Stimulated activated CD8-positive, alpha-beta memory T cell treated with anti-CD3 and anti-CD28 coated beads, Interleukin-12 subunit alpha, Interleukin-12 subunit beta, amount 100 ng/mL, for 4 hours (primary cell): ENCODE results near the gene KLHL13.
"Not testable (repeated sequence)": the region's sequence is repeated elsewhere in the genome, so short reads cannot be mapped to it uniquely, and the experiment has no call there.

Source experiments
- DNase-seq: peaks from one replicate; pipeline ENCODE4 v3.0.0-alpha.2; 2020; ENCODE audit warnings: low read depth

Gene KLHL13

DNA sequence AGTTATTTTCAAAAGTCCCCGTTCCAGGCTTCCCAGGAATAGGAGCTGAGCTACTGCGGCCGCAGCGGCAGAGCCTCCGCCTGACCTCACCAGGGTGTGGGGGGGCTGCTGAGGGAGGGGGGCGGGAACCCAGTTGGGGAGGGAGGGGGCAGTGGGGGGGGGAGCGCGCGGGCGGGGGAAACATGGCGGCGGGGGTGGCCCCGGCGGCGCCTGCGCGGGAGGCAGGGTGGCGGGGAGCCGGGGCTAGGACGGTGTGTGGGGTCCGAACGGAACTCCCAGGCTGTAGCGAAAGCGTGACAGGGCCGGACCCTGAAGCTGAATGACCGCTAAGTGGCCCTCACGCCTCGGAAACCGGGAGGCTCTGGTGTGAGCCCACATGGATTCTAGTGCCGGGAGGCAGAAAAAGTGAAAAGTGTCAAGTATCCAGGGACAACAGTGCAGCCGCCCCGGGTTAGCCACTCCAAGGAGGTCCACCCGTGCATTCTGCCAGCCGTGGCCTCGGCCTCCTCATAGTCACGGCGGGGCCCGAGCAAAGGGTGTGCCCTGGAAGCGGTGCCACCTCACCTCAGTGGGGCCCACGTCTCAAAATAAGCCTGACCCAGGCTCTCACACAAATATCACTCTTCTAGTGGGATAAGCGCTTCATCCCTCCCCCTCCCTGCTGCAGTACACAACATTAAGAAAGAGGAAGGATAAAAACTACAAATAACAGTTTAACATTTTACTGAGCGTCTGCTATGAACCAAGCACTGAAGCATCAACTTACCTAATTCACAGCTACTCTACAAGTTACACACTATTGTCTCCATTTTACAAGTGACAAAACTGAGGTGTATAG, at the start of gene KLHL13:
KLHL13 (minus strand) TSS at position 98 of the 838 bp plus-strand sequence. CDS start 88,337 bp downstream, outside the sequence.
- no peak for DNase-seq

DNA sequence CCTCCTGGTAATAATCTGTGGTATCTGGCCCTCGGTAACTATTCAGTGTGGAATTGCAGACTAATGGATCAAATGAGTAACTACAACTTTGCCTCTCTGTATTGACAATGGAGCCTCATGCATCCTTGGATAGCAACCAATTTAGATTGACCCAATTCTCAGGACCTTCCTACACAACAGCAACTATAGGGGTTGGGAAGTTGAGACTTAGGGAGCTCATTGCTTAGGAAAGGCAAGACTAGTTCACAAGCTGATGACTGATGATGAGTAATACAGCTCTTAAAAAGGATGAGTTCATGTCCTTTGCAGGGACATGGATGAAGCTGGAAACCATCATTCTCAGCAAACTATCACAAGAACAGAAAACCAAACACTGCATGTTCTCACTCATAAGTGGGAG, 47.5 kb upstream of the KLHL13 start:
- no peak for DNase-seq

- DNase-seq = no peak
Observed at GRCh38 chrX:118156953-118157608, 40.5 kb upstream of the KLHL13 start.

DNA sequence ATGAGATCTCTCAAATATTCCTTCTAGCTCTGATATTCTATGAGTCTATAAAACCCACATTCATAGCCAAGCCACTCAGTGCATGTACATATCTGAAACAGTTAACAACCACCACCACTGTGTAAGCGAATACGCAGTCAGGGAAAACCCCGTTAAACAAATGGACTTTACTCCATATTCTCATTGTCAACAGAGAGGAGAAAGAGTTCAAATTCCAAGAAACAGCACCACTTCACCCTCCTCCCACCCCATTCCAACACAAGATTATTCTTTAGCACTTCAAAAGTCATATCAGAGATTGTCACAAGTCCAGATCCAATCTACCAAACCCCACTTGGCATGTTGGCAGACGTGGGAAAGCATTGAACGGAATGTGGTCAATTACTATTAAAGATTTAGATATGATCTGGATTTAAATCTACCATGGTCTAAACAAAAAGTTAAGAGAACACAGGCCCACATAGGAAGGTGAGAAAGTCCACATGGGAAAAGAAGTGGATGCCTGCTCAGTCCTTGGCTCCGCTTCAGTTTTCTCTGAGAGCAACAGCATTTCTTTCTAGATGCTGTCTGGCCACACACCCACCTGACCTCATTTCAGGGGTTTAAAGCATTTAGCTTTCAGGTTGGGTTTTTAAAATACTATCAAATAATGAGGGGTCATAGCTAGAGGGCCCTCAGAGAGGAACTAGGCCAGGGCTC, 39.8 kb upstream of the KLHL13 start:
- no peak for DNase-seq

DNA sequence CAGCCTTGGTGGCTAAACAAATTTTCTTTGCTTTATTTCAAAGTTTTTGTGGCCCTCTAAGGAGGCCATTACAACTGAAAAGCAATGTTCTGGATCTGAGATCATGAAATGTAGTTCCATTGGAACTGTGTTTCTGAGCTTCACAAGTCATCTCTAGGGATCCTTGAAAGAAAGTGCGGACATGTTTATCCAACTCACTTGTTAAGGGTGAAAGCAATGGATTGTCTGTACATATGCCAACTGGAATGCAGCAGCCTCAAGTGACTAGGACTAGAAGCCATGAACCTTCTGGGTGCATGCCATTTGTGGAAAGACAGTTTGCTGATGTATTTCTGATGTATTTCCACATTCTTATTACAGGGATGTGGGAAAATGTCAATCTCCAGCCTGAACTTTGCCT, 36.7 kb upstream of the KLHL13 start:
- no peak for DNase-seq

DNA sequence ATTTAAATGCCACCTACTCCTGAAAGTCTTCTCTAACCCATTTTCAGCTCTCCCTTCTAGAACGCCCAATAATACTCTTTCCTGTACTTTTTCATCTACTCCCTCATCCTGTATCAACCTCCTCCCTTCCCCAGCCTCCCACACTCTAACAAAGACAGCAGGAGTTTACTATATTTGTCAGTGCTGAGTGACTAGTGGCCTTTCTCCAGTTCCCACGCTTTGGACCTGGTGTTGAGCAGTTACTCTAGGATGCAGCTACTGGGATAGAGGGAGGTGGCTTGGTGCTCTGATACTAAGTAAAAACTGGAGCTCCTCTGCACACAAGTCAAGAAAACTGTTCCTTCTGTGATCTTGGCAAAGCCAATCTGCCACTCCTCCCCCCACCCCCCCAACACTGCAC, 36.1 kb upstream of the KLHL13 start:
- no peak for DNase-seq

- DNase-seq = no peak
Observed at GRCh38 chrX:118148737-118149136, 32.1 kb upstream of the KLHL13 start.

DNA sequence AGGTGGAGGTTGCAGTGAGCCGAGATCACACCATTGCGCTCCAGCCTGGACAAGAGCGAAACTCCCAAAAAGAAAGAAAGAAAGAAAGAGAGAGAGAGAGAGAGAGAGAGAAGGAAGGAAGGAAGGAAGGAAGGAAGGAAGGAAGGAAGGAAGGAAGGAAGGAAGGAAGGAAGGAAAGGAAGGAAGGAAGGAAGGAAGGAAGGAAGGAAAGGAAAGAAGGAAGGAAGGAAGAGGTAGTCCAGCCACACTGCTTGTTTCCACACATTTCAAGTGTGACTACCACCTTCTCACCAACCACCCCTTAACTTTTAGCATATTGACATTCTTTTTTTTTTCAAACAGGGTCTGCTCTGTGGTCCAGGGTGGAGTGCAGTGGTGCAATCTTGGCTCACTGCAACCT, 31.2 kb upstream of the KLHL13 start:
- not testable (repeated sequence) for DNase-seq

DNA sequence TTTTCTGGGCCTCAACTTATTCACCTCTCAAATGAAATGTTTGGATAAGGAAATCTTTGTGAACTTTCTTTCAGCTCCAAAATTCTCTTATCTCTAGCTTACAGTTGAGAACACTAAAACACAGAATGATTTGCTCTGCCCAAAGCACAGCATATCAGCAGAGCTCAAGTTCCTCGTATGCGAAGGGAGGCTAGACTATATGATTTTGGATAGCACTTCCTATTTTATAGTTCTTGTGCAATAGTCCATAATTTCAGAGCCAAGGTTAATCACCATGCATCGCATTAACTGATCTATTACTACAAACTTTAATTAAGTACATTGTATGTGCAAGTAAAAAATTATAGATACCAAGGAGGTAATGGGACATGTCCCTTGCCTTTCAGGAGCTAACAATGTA, 27.0 kb upstream of the KLHL13 start:
- no peak for DNase-seq

DNA sequence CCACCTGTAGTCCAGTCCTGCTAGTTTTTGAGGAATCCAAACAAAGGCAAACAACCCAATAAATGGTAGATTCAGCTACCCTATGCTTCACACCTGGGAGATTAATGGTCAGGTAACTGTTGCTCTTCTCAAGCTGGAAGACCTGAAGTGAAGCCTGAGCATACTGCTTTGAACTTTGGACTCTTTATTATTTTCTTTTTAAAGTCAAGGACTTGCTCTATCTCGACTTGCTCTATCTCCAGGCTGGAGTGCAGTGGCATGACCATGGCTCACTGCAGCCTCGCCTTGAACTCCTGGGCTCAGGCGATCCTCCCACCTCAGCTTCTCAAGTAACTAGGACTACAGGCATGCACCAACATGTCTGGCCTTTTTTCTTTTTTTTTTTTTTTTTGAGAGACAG, 14.7 kb upstream of the KLHL13 start:
- DNase-seq = no peak

GRCh38 chrX:118129681-118130080, 13.1 kb upstream of the KLHL13 start:
- DNase-seq = no peak

- DNase-seq = no peak
Observed at GRCh38 chrX:118128724-118129123, 12.1 kb upstream of the KLHL13 start.

DNA sequence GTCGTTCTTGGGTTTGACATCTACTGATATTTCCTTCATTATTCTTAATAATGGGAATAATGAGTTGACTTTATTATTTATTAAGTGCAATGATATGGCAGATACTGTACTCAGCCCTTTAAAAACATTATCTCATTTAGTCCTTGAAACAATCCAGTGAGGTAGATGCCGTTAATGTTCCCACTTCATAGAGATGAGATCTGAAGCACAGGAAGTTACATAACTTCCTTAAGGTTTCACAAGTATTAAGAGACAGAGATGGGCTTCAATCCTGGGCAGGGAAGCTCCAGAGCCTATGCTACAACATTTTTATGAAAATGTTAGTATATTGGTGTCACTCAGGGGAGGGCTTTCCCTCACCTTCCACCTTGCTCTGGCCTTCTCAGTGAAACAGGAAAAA, 9.7 kb upstream of the KLHL13 start:
- no peak for DNase-seq

DNA sequence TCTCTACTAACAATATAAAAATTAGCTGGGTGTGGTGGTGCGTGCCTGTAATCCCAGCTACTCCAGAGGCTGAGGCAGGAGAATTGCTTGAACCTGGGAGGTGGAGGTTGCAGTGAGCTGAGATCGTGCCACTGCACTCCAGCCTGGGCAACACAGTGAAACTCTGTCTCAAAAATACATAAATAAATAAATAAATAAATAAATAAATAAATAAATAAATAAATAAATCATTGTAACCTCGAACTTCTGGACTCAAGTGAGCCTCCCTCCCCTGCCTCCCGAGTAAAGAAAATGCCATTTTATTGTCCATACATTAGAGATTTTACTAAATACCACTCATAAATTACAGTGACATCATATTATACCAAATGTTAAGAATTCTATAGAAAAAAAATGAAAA, 7.6 kb upstream of the KLHL13 start:
- DNase-seq = not testable (repeated sequence)

DNA sequence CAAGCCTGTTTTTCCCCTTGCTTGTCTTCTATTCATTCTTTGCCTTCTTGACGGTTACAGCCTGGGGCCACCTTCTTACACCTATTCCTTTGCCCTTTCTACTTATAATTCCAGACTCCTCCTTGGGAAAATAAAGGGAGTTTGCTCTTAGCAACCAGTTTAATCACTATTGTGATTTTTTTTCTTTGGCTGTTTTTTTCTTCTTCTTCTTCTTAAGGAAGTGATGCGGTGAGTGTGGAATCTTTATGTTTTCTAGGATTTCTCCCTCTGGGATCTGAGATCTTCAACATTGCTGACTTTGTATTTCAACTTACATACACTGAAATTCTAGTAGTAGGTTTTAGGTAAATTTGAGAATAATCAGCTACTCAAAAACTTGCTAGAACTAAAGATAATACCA, 1.1 kb upstream of the KLHL13 start:
- DNase-seq = no peak

GRCh38 chrX:118115953-118116712, 477 bp downstream of the KLHL13 start:
- no peak for DNase-seq

DNA sequence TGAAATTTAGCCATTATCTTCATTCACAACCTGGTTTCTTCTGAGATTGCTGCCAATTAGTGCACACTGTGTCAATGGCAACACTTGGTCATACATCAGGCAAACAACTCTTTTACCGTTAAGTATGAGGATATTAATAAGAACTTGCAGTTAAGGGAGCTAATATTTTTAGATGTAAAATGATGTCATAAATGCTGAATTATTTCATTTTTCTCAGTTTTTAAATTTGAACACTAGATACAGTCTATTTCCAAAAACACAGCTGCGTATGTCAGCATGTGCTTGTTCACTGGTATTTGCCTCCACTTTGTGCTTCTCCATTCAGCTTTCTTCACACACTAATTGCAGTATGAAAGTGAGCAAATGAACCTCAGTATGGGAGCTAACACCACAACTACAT, 1.6 kb downstream of the KLHL13 start:
- no peak for DNase-seq

DNA sequence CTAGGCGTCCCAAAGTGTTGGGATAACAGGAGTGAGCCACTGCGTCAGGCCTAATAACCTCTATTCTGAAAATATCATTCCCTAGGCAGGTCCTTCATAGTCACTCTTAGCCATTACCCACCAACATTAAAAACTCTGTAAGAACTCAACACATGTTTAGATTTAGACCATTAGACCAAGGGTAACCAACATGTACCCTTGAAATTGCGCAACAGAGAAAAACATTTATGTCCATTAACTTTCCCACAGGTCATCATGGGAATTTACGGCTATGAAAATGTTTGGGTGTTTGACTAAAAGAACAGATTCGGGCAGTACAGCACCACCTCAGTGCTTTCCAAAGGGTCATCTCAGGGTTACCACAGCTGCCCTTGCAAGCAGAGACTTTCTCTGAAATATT, 7.5 kb downstream of the KLHL13 start:
- DNase-seq = no peak

GRCh38 chrX:118108304-118108703, 8.3 kb downstream of the KLHL13 start:
- no peak for DNase-seq

- no peak for DNase-seq
Observed at GRCh38 chrX:118100091-118100490, 16.5 kb downstream of the KLHL13 start.

- DNase-seq = no peak
Observed at GRCh38 chrX:118088084-118088483, 28.5 kb downstream of the KLHL13 start.

- DNase-seq = no peak
Observed at GRCh38 chrX:118074196-118074595, 42.4 kb downstream of the KLHL13 start.
